Neural progenitor cell (in vitro differentiated cells): ENCODE measurements around the gene RGS14. TPM values are rescaled to one million over a fixed set of nuclear protein-coding genes. Genes with fewer than 3 reads are reported as not detected.

ENCODE experiments used
- DNase-seq: peaks from one replicate; pipeline ENCODE4 v3.0.0-alpha.2; 2016; ENCODE audit warnings: low spot score
- H2AFZ ChIP-seq: fragments of 200-600 bp; sonication (generic); replicated peaks from 2 replicates; pipeline ENCODE4 v1.6.1; 2016; ENCODE audit warnings: antibody characterized with exemption
- H3F3A ChIP-seq: fragments of 200-600 bp; sonication (generic); 2 replicates; pipeline ENCODE4 v1.6.1; 2016; ENCODE audit warnings: antibody characterized with exemption, low read depth
- H3K27ac ChIP-seq: fragments of 200-600 bp; sonication (generic); 2 replicates; pipeline ENCODE4 v1.5.1; 2016; ENCODE audit warnings: mild to moderate bottlenecking
- H3K27me3 ChIP-seq: fragments of 200-600 bp; sonication (generic); 2 replicates; pipeline ENCODE4 v1.6.1; 2016; ENCODE audit warnings: mild to moderate bottlenecking, moderate library complexity
- H3K36me3 ChIP-seq: fragments of 200-600 bp; sonication (generic); 2 replicates; pipeline ENCODE4 v1.5.1; 2016
- H3K4me1 ChIP-seq: fragments of 200-600 bp; sonication (generic); 2 replicates; pipeline ENCODE4 v1.6.1; 2016; ENCODE audit warnings: mixed run types
- H3K4me2 ChIP-seq: fragments of 200-600 bp; sonication (generic); 2 replicates; pipeline ENCODE4 v1.6.1; 2016
- H3K4me3 ChIP-seq: fragments of 200-600 bp; sonication (generic); 2 replicates; pipeline ENCODE4 v1.5.1; 2016
- H3K79me2 ChIP-seq: fragments of 200-600 bp; sonication (generic); 2 replicates; pipeline ENCODE4 v1.6.1; 2016; ENCODE audit warnings: low read depth
- H3K9ac ChIP-seq: fragments of 200-600 bp; sonication (generic); 2 replicates; pipeline ENCODE4 v1.6.1; 2016
- H3K9me3 ChIP-seq: fragments of 200-600 bp; sonication (generic); 2 replicates; pipeline ENCODE4 v1.5.1; 2016; ENCODE audit warnings: low read depth
- H4K20me1 ChIP-seq: fragments of 200-600 bp; sonication (generic); 2 replicates; pipeline ENCODE4 v1.6.1; 2016; ENCODE audit warnings: low read depth
- H3K27ac Mint-ChIP-seq: 3 replicates; pipeline ENCODE4 v1.8.0; 2021; ENCODE audit warnings: mixed read lengths
- H3K27me3 Mint-ChIP-seq: 2 replicates; pipeline ENCODE4 v1.8.0; 2022; ENCODE audit warnings: low read depth, mild to moderate bottlenecking, inconsistent platforms, moderate library complexity, mixed read lengths; ENCODE audit not compliant: insufficient read depth
- H3K36me3 Mint-ChIP-seq: 3 replicates; pipeline ENCODE4 v1.8.0; 2021; ENCODE audit warnings: mixed read lengths
- H3K4me1 Mint-ChIP-seq: 3 replicates; pipeline ENCODE4 v1.8.0; 2021; ENCODE audit warnings: mixed read lengths
- H3K4me3 Mint-ChIP-seq: 3 replicates; pipeline ENCODE4 v1.8.0; 2021; ENCODE audit warnings: mild to moderate bottlenecking, moderate library complexity, mixed read lengths
- H3K9me3 Mint-ChIP-seq: 3 replicates; pipeline ENCODE4 v1.8.0; 2020; ENCODE audit warnings: mixed read lengths
- CTCF ChIP-seq: fragments of 200-600 bp; sonication (generic); IDR thresholded peaks from 2 replicates; pipeline ENCODE4 v1.5.1; 2017; ENCODE audit warnings: antibody characterized with exemption, mild to moderate bottlenecking
- EZH2 ChIP-seq: fragments of 200-600 bp; sonication (generic); IDR thresholded peaks from 2 replicates; pipeline ENCODE4 v1.6.1; 2017; ENCODE audit warnings: antibody characterized with exemption, mild to moderate bottlenecking, moderate library complexity
- EZH2phosphoT487 ChIP-seq: fragments of 200-600 bp; sonication (generic); IDR thresholded peaks from 2 replicates; pipeline ENCODE4 v1.6.1; 2017; ENCODE audit warnings: antibody characterized with exemption
- total RNA-seq: library from RNA; depleted of rRNA; stranded (reverse); fragments of >200 nt; gene quantifications from 2 replicates; pipeline ENCODE4 v1.2.3, GENCODE V29; 2015; ENCODE audit warnings: low replicate concordance

Gene RGS14
- total RNA-seq, 1 donor from 2014 or later: 3.2 TPM

GRCh38 chr5:177317959-177318377 is 39.8 kb upstream of the RGS14 start:
- Mint-ChIP-seq H3K4me1 (peaks cover 15% of the 10 kb centered on the region), H3K4me3 (no peak overlapping the region), H3K27ac (peak overlapping the region; percentile 9), H3K36me3 (peaks cover 3% of the 10 kb centered on the region), H3K9me3 (peaks cover 7% of the 10 kb centered on the region), H3K27me3 (peaks cover 7% of the 10 kb centered on the region)
- Histone ChIP-seq H3K9me3 (no peaks in the 10 kb centered on the region), H3F3A (peaks cover 8% of the 10 kb centered on the region), H2AFZ (no peak overlapping the region), H3K27ac (no peak overlapping the region), H3K79me2 (no peaks in the 10 kb centered on the region), H3K9ac (no peak overlapping the region), H4K20me1 (no peaks in the 10 kb centered on the region), H3K36me3 (no peaks in the 10 kb centered on the region), H3K4me1 (no peaks in the 10 kb centered on the region), H3K4me2 (no peak overlapping the region), H3K4me3 (no peak overlapping the region), H3K27me3 (no peaks in the 10 kb centered on the region)
- no peak for TF ChIP-seq EZH2phosphoT487
- no peak for TF ChIP-seq EZH2
- peak; percentile 95 for TF ChIP-seq CTCF
- DNase-seq: peak; percentile 78

- no peak overlapping the region for H3K4me3 Mint-ChIP-seq
- no peak overlapping the region for H2AFZ ChIP-seq
- H3K27ac ChIP-seq: no peak overlapping the region
- H3K27me3 Mint-ChIP-seq: peaks cover 5% of the 10 kb centered on the region
- no peak overlapping the region for H3K9ac ChIP-seq
- no peaks in the 10 kb centered on the region for H3F3A ChIP-seq
- H3K36me3 ChIP-seq: no peaks in the 10 kb centered on the region
- H3K36me3 Mint-ChIP-seq: peaks cover 7% of the 10 kb centered on the region
- H3K4me1 Mint-ChIP-seq: peaks cover 4% of the 10 kb centered on the region
- H3K4me1 ChIP-seq: no peaks in the 10 kb centered on the region
- H3K4me2 ChIP-seq: no peak overlapping the region
- H4K20me1 ChIP-seq: no peaks in the 10 kb centered on the region
- peaks cover 7% of the 10 kb centered on the region for H3K9me3 Mint-ChIP-seq
- H3K27me3 ChIP-seq: no peaks in the 10 kb centered on the region
- TF ChIP-seq EZH2phosphoT487 (no peak), CTCF (no peak), EZH2 (no peak)
- DNase-seq: no peak
- H3K9me3 ChIP-seq: no peaks in the 10 kb centered on the region
- H3K79me2 ChIP-seq: no peaks in the 10 kb centered on the region
- no peak overlapping the region for H3K4me3 ChIP-seq
- H3K27ac Mint-ChIP-seq: no peak overlapping the region
These were observed 37.7 kb upstream of the RGS14 start for GRCh38 chr5:177319913-177320588.

DNA sequence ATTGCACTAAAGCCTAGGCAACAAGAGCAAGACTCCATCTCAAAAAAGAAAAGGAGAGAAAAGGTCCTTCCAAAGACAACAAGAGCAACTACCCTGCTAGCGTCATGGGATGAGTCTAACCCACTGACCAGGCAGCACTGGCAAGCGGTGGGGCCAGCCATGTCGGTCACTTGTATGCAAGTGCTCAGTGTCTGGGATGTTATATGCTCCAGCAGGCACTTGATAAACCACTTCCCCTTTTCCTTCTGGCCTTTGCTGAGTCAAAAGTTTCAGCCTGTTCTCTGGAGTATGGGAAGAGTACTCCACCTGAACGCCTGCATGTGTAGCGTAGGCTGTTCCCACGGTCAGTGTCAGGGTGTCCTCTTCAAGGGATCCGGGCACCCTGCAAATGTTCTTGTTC is 36.8 kb upstream of the RGS14 start:
- Mint-ChIP-seq H3K4me1 (peaks cover 7% of the 10 kb centered on the region), H3K36me3 (peaks cover 7% of the 10 kb centered on the region), H3K9me3 (peaks cover 7% of the 10 kb centered on the region), H3K27ac (no peak overlapping the region), H3K27me3 (peaks cover 5% of the 10 kb centered on the region), H3K4me3 (no peak overlapping the region)
- DNase-seq: no peak
- Histone ChIP-seq H3K9me3 (no peaks in the 10 kb centered on the region), H3K79me2 (no peaks in the 10 kb centered on the region), H3K27me3 (no peaks in the 10 kb centered on the region), H2AFZ (no peak overlapping the region), H3K36me3 (no peaks in the 10 kb centered on the region), H4K20me1 (no peaks in the 10 kb centered on the region), H3K27ac (no peak overlapping the region), H3K4me2 (no peak overlapping the region), H3K4me1 (no peaks in the 10 kb centered on the region), H3K4me3 (no peak overlapping the region), H3K9ac (no peak overlapping the region), H3F3A (no peaks in the 10 kb centered on the region)
- TF ChIP-seq EZH2 (no peak), CTCF (no peak), EZH2phosphoT487 (no peak)
